ENCODE measurements around the gene COL25A1. TPM values are rescaled to one million over a fixed set of nuclear protein-coding genes. Genes with fewer than 3 reads are reported as not detected.

Gene COL25A1
- total RNA-seq, 4 donors from 2014 or later: 0.06 to 0.53 (median 0.23) TPM

DNA sequence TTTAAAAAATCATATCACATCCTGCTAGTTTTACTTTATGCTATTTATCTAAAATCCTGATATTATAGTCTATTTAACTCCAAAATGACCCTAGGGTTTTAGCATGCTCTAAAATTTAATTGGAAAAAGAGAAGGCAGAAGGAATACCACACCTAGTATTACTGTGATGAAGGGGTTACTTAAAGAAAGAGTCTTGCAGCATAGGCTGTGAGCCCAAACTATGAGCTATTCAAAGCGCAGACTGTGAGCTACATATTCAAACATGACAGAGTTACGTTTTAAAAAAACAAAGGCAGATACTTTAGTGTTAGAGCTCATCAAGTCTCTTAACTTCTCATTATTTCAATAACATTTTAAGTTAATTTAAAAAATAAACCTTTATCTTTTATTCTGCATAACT is 291.9 kb downstream of the COL25A1 start:
- DNase-seq: no peak
- Histone ChIP-seq H3K27ac (no peak overlapping the region), H3K27me3 (no peaks in the 10 kb centered on the region), H3K4me1 (no peaks in the 10 kb centered on the region), H3K4me3 (no peak overlapping the region), H3K9me3 (no peaks in the 10 kb centered on the region), H3K36me3 (no peaks in the 10 kb centered on the region)
- 39 to 56% methylated on average over 2 of the region's 2 CpGs for WGBS, 2 donors
- TF ChIP-seq POLR2A (IDR thresholded peaks at IDR 0.05) (no peak), CTCF (IDR thresholded peaks at IDR 0.05) (no peak)
- intact Hi-C loops (cut with DNase I): no loop called here

- H3K27ac ChIP-seq: no peak overlapping the region
- H3K36me3 ChIP-seq: no peaks in the 10 kb centered on the region
- H3K4me3 ChIP-seq: no peak overlapping the region
- no peaks in the 10 kb centered on the region for H3K27me3 ChIP-seq
- no peaks in the 10 kb centered on the region for H3K9me3 ChIP-seq
- no peak for DNase-seq
- H3K4me1 ChIP-seq: no peaks in the 10 kb centered on the region
- intact Hi-C loops (cut with DNase I): no loop called here
- WGBS, 2 donors: 12 to 24% methylated on average over 1 of the region's 1 CpG
- TF ChIP-seq POLR2A (IDR thresholded peaks at IDR 0.05) (no peak), CTCF (IDR thresholded peaks at IDR 0.05) (no peak)
Observed at GRCh38 chr4:109009909-109010308, 292.5 kb downstream of the COL25A1 start.

DNA sequence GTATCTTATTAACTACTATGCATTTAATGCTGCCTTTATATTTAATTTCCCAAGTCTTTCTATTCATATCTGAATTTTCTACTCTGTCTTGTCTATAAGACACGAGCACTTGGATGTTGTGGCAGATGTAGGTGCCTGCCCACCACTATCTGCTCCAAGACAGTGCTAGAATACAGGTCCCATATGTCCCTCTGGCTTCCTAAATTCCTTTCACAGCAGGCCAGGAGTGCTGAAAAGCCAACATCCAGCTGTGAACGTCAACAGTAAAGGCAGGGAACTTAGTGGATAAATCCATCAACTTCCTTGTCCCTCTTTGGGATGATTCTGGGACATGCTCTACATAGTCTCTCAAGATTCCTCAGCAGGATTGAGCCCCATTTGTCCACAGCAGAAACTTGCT is 294.5 kb downstream of the COL25A1 start:
- 71 to 73% methylated on average over 2 of the region's 2 CpGs for WGBS, 2 donors
- TF ChIP-seq CTCF (IDR thresholded peaks at IDR 0.05) (no peak), POLR2A (IDR thresholded peaks at IDR 0.05) (no peak)
- no peaks in the 10 kb centered on the region for H3K9me3 ChIP-seq
- H3K27me3 ChIP-seq: no peaks in the 10 kb centered on the region
- no peak overlapping the region for H3K4me3 ChIP-seq
- no peak for DNase-seq
- H3K27ac ChIP-seq: no peak overlapping the region
- H3K36me3 ChIP-seq: no peaks in the 10 kb centered on the region
- no peaks in the 10 kb centered on the region for H3K4me1 ChIP-seq
- intact Hi-C loops (cut with DNase I): no loop called here

DNA sequence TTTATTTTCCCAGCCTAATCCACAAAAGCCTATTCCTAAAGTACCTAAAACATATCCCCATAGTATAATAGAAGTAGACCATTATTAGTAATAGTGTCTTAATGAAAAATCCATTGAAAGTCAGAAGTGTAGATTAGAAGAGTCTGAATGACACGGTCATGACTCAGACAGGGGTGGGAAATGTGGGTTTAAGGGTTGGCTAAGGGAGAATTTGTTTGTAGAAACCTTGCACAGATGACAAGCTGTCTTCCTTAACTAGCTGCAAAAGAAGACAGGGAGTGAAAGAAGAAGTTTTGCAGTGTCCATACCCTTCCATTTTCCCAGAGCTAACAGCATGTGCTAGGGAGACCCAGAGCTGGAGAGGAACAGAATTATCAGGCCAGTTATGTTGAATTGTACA is 296.9 kb downstream of the COL25A1 start:
- no peak overlapping the region for H3K4me3 ChIP-seq
- TF ChIP-seq POLR2A (IDR thresholded peaks at IDR 0.05) (no peak), CTCF (IDR thresholded peaks at IDR 0.05) (no peak)
- 35 to 50% methylated on average over 1 of the region's 1 CpG for WGBS, 2 donors
- H3K36me3 ChIP-seq: no peaks in the 10 kb centered on the region
- no peaks in the 10 kb centered on the region for H3K4me1 ChIP-seq
- intact Hi-C loops (cut with DNase I): no loop called here
- H3K9me3 ChIP-seq: no peaks in the 10 kb centered on the region
- no peak for DNase-seq
- no peak overlapping the region for H3K27ac ChIP-seq
- H3K27me3 ChIP-seq: no peaks in the 10 kb centered on the region

DNA sequence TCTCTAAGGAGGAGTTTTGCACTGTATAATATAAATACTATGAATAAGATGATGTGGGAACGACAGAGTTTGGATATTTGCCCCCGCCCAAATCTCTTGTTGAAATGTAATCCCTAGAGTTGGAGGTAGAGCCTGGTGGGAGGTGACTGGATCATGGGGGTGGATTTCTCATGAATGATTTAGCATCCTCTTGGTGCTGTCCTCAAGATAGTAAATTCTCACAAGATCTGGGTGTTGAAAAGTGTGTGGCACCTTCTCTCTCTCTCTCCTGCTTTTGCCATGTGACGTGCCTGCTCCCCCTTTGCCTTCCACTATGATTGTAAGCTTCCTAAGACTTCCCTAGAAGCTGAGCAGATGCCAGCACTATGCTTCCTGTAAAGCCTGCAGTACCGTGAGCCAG is 298.0 kb downstream of the COL25A1 start:
- no peak for TF ChIP-seq POLR2A (IDR thresholded peaks at IDR 0.05)
- TF ChIP-seq CTCF (IDR thresholded peaks at IDR 0.05): no peak
- WGBS, 2 donors: 77 to 86% methylated on average over 4 of the region's 4 CpGs
- no peak for DNase-seq
- Histone ChIP-seq H3K27me3 (no peaks in the 10 kb centered on the region), H3K27ac (no peak overlapping the region), H3K36me3 (no peaks in the 10 kb centered on the region), H3K4me3 (no peak overlapping the region), H3K4me1 (no peaks in the 10 kb centered on the region), H3K9me3 (no peaks in the 10 kb centered on the region)
- intact Hi-C loops (cut with DNase I): no loop called here
